Activated naive CD4-positive, alpha-beta T cell treated with anti-CD3 and anti-CD28 coated beads for 36 hours (primary cell): ENCODE measurements around the gene MPRIP. TPM values are rescaled to one million over a fixed set of nuclear protein-coding genes. Genes with fewer than 3 reads are reported as not detected.
A peak's percentile ranks its signal among the peaks of the same experiment; 100 is the strongest.

Experiments used
- CTCF ChIA-PET: fragments of 350-600 bp; sonication (Branson Sonifier 250); formaldehyde crosslinking; loops from one replicate; lab custom pipeline; 2021; ENCODE audit warnings: antibody characterized with exemption; lab: Charles Lee
- DNase-seq: peaks from one replicate; pipeline ENCODE4 v3.0.0-alpha.2; 2020
- H3K27ac Mint-ChIP-seq: one replicate; pipeline ENCODE4 v1.8.0; 2021; ENCODE audit warnings: mild to moderate bottlenecking, mixed read lengths
- H3K27me3 Mint-ChIP-seq: one replicate; pipeline ENCODE4 v1.8.0; 2021; ENCODE audit warnings: low read depth, mixed read lengths
- H3K36me3 Mint-ChIP-seq: one replicate; pipeline ENCODE4 v1.8.0; 2021; ENCODE audit warnings: low read depth, mixed read lengths
- H3K4me1 Mint-ChIP-seq: one replicate; pipeline ENCODE4 v1.8.0; 2021; ENCODE audit warnings: low read depth, mixed read lengths
- H3K4me3 Mint-ChIP-seq: one replicate; pipeline ENCODE4 v1.8.0; 2021; ENCODE audit warnings: mild to moderate bottlenecking, moderate library complexity, mixed read lengths
- H3K9me3 Mint-ChIP-seq: one replicate; pipeline ENCODE4 v1.8.0; 2021; ENCODE audit warnings: mixed read lengths
- intact Hi-C: fragments of 100-400 bp; cut with micrococcal nuclease; formaldehyde crosslinking; loops from one replicate; pipeline ENCODE4 v1.15.1; 2023
- total RNA-seq, 2 experiments: library from RNA; stranded (reverse); gene quantifications; one replicate each; pipeline ENCODE4 v1.2.3, GENCODE V29; 2021

The MPRIP gene
- total RNA-seq, 2 experiments from 2014 or later: 125 TPM

DNA sequence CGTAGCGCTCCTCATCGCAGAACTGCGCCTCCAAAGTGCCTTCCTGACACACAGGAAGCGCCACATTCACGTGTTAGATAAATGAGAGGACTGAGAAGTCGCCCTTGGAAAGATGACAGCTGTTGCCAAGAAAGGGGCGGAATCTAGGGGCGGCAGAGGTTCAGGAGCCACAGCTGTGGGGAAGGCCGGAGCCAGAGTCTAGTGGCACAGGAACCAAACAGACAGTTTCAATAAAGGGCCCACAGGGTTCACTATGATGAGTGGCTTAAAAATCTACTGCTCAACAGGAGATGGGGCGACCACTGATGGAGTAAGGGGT is 190.0 kb downstream of the MPRIP start:
- no peak overlapping the region for H3K27ac Mint-ChIP-seq
- H3K36me3 Mint-ChIP-seq: peaks cover 5% of the 10 kb centered on the region
- CTCF ChIA-PET: interaction anchor here (1.0 kb wide), 1 partner anchor 38 kb away, joined by 3 read pairs; no protein-coding TSS in a partner anchor
- intact Hi-C loops: loop anchor here (10.0 kb wide), 1 partner anchor 227 kb away; no protein-coding TSS in a partner anchor
- H3K9me3 Mint-ChIP-seq: no peaks in the 10 kb centered on the region
- no peaks in the 10 kb centered on the region for H3K27me3 Mint-ChIP-seq
- no peak for DNase-seq
- peaks cover 13% of the 10 kb centered on the region for H3K4me1 Mint-ChIP-seq
- H3K4me3 Mint-ChIP-seq: no peak overlapping the region

DNA sequence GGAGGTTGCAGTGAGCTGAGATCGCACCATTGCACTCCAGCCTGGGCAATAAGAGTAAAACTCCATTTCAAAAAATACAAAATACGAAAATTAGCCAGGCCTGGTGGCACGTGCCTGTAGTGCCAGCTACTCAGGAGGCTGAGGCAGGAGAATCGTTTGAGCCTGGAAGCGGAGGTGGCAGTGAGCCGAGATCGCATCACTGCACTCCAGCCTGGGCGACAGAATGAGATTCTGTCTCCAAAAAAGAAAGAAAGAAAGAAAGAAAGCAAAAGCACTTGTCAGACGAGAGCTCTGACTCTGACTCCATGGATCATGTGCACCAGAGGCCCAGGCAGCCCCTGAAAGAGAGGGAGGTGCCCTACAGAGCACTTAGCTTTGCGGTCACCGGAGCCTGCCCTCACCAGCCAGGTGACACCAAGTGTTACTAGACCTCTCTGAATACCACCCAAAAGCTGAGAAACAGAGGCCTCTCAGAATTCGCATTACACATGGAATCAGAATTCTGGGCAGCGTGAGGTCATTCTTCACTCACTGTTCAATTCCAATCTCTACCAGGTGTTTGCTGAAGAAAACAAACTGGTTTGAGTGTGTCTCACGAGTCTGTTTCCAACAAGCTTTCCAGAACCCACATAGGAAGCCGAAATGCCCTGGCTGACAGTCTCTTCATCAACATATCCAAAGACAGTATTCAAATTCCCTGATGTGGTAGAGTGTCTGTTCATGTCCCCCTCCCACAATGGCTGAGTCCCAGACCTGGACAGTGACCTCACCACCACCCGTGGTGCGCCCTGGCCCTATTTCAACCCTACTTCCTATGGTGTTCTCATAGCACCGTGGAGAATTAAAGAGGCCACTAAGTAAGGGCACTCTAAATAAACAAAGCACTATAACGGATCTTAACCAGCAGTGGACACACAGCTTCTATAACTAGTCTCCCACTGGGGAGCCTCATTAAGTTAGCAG is 193.2 kb downstream of the MPRIP start:
- Mint-ChIP-seq H3K9me3 (no peaks in the 10 kb centered on the region), H3K27me3 (no peaks in the 10 kb centered on the region), H3K36me3 (peaks cover 2% of the 10 kb centered on the region), H3K27ac (peak overlapping the region; percentile 30), H3K4me1 (peaks cover 31% of the 10 kb centered on the region), H3K4me3 (peak overlapping the region; percentile 91)
- DNase-seq: peak; percentile 21
- intact Hi-C loops: loop anchor here (1.0 to 10.0 kb wide), 4 partner anchors 55 to 231 kb away; no protein-coding TSS in a partner anchor
- CTCF ChIA-PET: interaction anchor here (0.6 to 1.5 kb wide), 3 partner anchors 10 to 77 kb away, joined by 3 to 6 read pairs (median 4); no protein-coding TSS in a partner anchor

DNA sequence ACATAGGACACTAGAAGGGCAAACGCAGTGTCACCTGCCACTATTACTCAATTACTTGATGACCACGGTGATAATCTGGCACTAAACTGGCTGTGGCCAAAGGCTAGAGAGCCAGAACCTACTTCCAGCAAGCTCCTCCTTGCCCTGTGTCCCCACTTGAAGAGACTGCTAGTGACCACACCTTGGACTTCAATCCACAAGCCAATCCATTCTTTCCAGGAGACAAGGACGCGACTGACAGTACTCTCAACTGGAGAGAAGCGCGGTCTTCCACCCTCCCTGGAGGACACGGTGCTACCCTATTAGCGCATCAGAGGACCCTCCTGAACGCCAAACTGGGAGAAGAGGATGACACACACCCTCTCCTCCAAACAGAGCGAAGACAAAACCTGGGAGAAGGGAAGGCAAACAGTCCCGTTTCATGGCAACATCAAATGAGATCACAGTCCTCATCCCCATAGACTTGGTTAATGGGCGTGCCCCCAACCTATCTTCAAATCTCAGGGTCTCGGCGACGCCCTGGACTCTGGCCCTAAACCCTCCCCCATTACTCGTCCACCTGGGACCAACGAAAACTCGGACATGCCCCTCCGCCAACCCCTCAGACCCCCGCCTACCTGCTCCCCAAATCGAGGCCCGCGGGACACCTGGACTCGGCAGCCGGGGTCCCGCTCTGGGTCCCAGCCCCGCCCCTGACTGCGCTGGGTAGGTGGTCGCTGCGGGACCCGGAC is 194.2 kb downstream of the MPRIP start:
- Mint-ChIP-seq H3K4me3 (peak overlapping the region; percentile 91), H3K4me1 (peaks cover 31% of the 10 kb centered on the region), H3K27me3 (no peaks in the 10 kb centered on the region), H3K36me3 (peaks cover 2% of the 10 kb centered on the region), H3K27ac (peak overlapping the region; percentile 95), H3K9me3 (no peaks in the 10 kb centered on the region)
- CTCF ChIA-PET: interaction anchor here (0.6 to 1.5 kb wide), 4 partner anchors 11 to 94 kb away, joined by 3 to 6 read pairs (median 4); no protein-coding TSS in a partner anchor
- DNase-seq: peak; percentile 9
- intact Hi-C loops: loop anchor here (1.0 to 10.0 kb wide), 7 partner anchors 30 to 232 kb away; partner anchors contain the start of genes COPS3 and PLD6

DNA sequence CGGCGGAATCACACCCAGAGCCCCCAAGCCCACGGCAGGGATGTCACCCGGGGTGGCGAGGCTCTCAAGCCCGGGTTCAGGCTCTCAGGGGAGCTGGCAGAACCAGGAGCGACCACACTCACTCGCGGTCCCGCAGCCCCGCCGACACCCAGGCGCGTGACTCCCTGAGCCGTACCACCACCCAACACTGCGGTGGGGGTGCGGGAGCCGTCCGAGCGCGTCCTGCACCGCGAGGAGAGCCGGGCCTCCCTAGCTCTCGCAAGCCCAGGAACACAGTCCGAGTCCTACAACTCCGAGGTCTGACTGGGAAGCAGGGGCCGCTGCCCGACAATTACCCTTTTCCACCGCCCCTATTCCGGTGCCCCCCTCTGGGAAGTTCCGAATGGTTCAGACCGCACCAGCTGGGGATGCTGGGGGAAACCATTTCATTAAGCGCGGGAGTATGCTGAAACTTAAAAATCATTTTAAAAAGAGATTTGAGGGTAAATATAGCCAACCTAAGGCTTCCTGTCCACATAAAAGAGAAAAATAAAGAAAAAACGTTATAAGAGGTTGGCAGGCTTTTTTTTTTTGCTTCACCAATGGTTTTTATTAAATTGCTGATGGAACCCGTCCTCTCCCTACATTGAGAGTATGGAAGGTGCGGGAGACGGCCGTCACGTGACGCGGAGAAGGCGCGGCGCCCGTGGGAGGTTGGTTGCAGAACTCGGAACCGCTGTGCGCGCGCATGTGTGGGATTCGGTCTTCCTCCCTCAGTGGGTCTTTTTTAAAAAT is 195.0 kb downstream of the MPRIP start, which contains the start of gene FLCN:
Gene FLCN (minus strand): TSS at position 143 of the 774 bp plus-strand sequence. CDS start 9,031 bp downstream, outside the sequence.
- H3K4me1 Mint-ChIP-seq: peaks cover 31% of the 10 kb centered on the region
- no peaks in the 10 kb centered on the region for H3K9me3 Mint-ChIP-seq
- H3K36me3 Mint-ChIP-seq: no peaks in the 10 kb centered on the region
- peak within 1 kb of the TSS; percentile 95 for H3K27ac Mint-ChIP-seq
- CTCF ChIA-PET: interaction anchor here (0.8 to 1.5 kb wide), 3 partner anchors 12 to 95 kb away, joined by 3 read pairs; no protein-coding TSS in a partner anchor
- peak; percentile 88 for DNase-seq
- peak within 1 kb of the TSS; percentile 91 for H3K4me3 Mint-ChIP-seq
- no peaks in the 10 kb centered on the region for H3K27me3 Mint-ChIP-seq
- intact Hi-C loops: loop anchor here (1.0 to 10.0 kb wide), 6 partner anchors 31 to 232 kb away; partner anchors contain the start of genes COPS3 and PLD6

DNA sequence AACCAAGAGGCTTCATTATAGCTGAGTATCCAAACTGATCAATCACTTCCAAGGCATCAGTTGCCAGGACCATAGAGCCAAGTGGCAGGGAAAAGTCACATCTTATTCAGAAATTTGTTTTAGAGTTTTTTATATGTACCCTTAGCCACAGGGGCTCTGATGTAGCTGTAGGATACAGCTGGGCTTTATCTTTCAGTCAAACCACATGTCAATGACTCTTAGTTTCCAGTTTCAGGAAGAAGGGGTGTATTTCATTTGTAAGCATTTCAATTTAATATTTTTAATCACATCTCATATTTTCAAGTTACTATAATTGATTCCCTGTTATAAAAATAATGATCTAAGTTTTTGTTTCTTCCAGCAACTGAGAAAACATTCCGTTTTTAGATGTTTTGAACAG is 197.6 kb downstream of the MPRIP start:
- H3K4me1 Mint-ChIP-seq: peaks cover 31% of the 10 kb centered on the region
- H3K4me3 Mint-ChIP-seq: no peak overlapping the region

DNA sequence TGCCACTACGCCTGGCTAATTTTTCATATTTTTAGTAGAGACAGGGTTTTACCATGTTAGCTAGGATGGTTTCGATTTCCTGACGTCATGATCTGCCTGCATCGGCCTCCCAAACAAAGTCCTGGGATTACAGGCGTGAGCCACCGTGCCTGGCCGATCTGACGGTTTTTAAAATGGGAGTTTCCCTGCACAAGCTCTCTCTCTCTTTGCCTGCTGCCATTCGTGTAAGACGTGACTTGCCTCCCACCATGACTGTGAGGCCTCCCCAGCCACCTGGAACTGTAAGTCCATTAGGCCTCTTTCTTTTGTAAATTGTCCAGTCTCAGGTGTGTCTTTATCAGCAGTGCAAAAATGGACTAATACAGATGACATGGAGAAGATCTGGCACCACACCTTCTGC is 199.4 kb downstream of the MPRIP start:
- intact Hi-C loops: no loop called here
- Mint-ChIP-seq H3K9me3 (no peaks in the 10 kb centered on the region), H3K27me3 (no peaks in the 10 kb centered on the region), H3K4me3 (no peak overlapping the region), H3K36me3 (peaks cover 3% of the 10 kb centered on the region), H3K4me1 (peaks cover 18% of the 10 kb centered on the region), H3K27ac (no peak overlapping the region)
- CTCF ChIA-PET: no interaction called here
- DNase-seq: no peak

More for the DNA sequence above, 197.6 kb downstream of the MPRIP start:
- no peak for DNase-seq
- CTCF ChIA-PET: interaction anchor here (0.7 kb wide), 1 partner anchor 472 kb away, joined by 4 read pairs; no protein-coding TSS in a partner anchor
- Mint-ChIP-seq H3K9me3 (no peaks in the 10 kb centered on the region), H3K27me3 (no peaks in the 10 kb centered on the region), H3K36me3 (no peaks in the 10 kb centered on the region), H3K27ac (no peak overlapping the region)
- intact Hi-C loops: loop anchor here (10.0 kb wide), 1 partner anchor 235 kb away; no protein-coding TSS in a partner anchor

DNA sequence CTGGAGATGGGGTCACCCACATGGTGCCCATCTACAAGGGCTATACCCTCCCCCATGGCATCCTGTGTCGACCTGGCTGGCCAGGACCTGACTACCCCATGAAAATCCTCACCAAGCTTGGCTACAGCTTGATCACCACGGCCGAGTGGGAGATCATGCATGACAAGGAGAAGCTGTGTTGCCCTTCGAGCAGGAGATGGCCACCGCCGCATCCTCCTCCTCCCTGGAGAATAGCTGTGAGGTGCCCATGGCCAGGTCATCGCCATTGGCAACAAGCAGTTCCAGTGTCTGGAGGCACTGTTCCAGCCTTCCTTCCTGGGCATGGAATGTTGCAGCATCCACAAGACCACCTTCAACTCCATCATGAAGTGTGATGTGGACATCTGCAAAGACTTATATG is 200.0 kb downstream of the MPRIP start:
- no peaks in the 10 kb centered on the region for H3K9me3 Mint-ChIP-seq
- H3K36me3 Mint-ChIP-seq: peaks cover 7% of the 10 kb centered on the region
- H3K4me3 Mint-ChIP-seq: no peak overlapping the region
- no peak for DNase-seq
- no peak overlapping the region for H3K27ac Mint-ChIP-seq
- intact Hi-C loops: no loop called here
- H3K27me3 Mint-ChIP-seq: no peaks in the 10 kb centered on the region
- CTCF ChIA-PET: no interaction called here
- peaks cover 18% of the 10 kb centered on the region for H3K4me1 Mint-ChIP-seq

Other genes starting within 250 kb of the MPRIP start
- gene TNFRSF13B, start 70.3 kb upstream of the MPRIP start, total RNA-seq: not detected
- 1 to 10 TPM; 5.3 to 5.4 TPM for gene PLD6, start 163.9 kb downstream of the MPRIP start, total RNA-seq
- gene FLCN, start 194.7 kb downstream of the MPRIP start, total RNA-seq: 10 to 100 TPM; 17.5 to 18.4 TPM
- 100 to 1,000 TPM; 103 to 104 TPM for gene COPS3, start 238.8 kb downstream of the MPRIP start, total RNA-seq